HK-2 (cell line): ENCODE data around the gene RAB35.

Experiments
- DNase-seq: peaks from one replicate; pipeline ENCODE4 v3.0.0-alpha.2; 2018; ENCODE audit not compliant: unreplicated experiment

Gene RAB35

DNA sequence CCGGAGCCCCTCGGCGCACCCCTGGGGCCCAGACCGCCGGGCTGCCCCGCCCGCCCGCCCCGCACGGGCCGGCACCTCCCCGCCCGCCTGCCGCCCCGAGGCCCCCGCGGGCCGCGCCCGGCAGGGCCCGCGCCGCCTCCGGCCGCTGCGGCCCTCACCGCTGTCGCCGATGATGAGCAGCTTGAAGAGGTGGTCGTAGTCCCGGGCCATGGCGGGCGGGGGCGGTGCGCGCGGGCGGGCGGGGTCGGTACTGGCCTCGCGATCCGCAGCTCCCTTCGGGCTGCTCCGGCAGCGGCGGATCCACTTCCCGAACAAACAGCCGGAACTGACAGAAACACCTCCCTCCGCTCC is at the start of gene RAB35:
RAB35 (minus strand) TSS at position 313 of the 351 bp plus-strand sequence; CDS start at position 210, 103 bp downstream.
- no peak for DNase-seq

DNA sequence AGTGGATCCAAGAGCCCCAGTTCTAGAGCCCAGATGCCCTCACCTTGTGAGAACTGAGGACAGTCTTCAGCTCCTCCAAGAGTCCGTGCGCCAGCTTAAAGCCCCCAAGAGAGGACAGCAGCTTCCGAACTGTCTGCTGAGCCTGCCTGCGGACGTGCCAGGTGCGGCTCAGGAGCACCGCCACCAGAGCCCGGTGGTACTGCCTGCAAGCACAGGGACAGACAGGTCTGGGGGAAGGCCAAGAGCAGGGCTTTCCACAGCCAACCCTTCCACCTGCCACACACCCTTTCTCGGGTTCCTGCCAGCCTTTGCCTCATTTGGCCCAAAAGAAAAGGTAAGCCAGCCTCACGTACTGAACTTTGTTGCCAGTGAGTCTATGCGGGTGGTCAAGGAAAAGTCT is 47.7 kb upstream of the RAB35 start:
- DNase-seq = no peak

DNA sequence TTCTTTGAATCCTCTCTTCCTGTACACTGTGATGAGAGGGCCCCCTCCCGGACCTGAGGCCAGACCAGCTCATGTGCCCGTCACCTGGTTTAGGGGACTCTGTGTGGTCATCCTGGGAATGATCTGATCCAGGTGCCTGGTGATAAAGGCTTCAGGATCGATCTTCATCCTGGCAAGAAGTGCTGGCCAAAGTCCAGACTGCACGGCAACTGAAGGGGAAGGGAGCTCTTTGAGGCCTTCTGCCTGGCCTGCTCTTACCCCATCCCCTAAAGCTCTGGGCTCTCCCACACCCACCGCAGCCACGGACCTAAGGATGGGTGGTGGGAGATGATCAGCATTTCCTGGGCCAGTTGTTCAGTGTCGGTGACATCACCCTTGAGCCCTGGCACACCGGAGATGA is 46.2 kb upstream of the RAB35 start:
- DNase-seq = no peak

DNA sequence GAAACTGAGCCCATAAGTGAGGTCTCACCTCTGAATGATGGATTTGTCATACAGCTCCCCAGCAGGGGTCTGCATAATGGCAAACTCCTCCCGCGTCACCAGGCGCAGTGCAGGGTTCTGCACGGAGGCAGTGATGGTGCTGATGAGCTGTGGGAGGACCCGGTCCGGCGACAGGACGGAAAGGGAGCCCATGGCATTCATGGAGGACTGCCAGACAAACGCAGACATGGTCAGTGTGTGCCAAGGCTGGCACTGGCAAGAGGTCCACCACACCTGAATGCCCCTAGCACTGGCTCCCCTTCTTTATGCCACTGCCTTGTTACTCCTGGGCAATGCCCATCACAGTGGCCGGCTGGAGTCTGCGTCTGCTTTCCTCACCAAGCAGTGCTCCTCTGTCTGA is 45.3 kb upstream of the RAB35 start:
- no peak for DNase-seq

DNA sequence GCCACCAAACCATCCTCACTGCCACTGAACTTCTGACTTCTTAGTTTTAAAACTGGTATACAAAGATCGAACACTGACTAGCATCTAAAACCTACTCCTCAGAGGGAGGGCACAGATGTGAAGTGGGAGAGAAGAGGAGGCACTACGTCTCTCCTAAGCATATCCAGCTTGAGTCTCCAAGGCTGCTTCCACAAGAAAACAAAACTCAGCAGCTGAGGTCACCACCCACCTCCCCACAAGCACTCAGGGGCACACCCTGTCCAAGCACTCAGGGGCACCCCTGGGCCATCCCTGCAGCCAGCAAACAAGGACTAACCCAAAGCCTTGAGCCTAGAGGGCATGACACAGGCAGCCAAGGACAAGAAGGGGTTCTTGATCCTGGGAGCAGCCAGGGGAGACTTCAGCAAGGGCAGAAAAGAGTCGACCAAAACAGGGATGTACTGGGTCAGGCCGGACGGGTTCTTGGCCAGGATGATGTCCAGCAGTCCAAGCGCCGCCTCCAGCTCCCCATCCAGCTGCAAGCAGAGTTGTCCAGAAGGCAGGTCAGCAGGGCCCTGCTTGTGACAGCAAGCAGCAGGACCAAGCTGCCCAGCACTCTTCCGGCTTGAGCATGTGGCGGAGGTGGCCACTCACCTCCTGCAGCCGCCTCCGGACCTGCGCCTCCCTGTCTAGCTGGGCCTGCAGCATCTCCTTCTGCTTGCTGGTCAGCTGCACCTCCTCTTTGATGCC is 43.1 kb upstream of the RAB35 start:
- DNase-seq = no peak

DNA sequence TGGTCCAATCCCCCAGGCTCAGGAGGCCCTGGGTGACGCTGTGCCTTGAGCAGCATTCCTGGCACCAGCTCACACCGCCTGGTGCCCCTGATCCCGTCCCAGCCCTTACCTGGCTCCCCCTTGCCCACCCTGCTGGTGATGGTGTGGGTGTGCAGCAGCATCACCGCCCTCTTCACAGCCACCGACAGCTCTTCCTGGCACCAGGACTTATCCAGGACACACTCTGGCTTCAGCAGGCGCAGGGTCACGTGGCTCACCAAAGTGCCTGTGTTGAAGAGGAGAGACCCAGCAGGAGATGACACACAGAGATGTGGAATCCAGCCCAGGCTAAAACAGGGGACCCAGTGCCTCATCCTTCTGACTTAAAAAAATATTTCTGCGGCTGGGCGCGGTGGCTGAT is 41.8 kb upstream of the RAB35 start:
- DNase-seq = no peak

DNA sequence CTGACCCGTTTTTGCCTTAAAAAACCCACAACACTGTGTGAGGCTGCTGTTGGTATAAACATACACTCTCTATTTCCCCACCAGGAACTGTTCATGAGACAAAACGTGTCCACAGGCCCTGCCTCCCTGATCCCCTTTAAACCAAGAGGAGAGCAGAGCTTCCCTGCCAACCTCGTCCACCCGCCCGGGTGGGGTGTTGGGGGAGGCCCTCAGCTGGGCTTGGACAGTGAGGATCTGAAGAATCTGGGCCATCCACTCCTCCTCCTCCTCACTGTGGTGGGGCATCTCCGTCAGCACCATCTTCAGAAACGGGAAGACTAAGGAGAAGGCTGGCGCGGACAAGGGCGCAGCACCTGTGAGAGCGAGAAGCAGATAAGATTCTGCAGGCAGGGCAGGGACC is 41.1 kb upstream of the RAB35 start:
- DNase-seq = no peak

DNA sequence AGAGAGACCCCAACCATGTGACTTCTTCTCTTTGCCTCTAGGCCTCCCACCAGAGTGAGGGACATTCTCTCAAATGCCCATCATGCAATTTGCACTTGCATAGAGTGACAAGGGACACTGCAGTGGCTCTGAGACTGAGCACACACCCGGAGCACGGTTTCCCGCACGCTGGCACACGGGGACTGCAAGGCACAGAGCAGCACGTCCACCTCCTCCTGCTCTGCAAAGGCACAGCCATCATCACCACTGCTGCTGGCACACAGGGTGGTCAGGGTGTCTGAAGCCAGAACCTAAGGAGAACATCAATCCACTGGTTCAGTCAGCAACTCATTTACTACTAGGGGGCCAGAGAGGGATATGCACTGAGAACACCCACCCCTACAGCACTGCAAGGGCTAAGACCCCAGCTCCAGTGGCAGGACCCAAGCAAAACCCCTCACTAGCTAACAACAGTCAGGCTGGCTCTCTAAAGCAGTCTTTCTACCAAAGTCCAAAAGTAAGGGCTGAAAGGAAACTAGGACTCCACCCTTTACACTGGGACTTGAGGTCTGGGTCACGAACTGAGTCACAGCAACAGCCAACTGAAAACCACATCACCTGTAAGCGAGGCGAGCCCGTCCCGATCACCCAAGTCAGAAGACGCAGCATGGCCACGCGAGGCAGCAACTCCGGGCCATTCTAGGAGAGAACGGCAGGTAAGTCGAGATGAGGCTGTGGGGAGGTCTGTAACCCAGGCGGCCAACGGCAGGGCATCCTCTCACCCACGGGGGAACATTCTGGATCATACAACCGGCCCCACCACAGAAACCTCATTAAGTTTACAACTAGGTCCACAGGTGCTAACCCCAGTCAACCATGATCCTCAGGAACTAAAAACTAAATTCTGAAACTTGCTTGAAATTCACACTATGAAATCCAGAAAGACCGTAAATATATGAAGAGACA is 40.0 kb upstream of the RAB35 start:
- no peak for DNase-seq

DNA sequence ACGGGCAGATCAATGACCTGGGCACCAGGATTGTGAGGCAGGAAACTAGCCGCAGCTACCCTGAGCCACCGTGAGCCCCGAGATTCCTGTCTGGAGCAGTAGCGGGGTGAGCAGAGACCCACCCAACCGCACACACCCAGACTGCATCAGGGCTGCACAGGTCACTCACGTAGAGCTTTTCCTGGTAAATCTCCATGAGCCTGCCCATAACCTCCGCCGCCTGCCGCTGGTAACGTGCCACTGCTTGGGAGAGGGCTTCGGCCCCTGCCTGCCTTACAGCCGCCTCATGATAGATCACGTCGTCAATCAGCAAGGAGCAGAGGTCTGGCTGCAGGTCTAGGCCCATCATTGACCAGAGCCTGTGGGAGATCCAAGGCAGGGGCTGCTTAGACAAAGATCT is 38.5 kb upstream of the RAB35 start:
- DNase-seq = no peak

DNA sequence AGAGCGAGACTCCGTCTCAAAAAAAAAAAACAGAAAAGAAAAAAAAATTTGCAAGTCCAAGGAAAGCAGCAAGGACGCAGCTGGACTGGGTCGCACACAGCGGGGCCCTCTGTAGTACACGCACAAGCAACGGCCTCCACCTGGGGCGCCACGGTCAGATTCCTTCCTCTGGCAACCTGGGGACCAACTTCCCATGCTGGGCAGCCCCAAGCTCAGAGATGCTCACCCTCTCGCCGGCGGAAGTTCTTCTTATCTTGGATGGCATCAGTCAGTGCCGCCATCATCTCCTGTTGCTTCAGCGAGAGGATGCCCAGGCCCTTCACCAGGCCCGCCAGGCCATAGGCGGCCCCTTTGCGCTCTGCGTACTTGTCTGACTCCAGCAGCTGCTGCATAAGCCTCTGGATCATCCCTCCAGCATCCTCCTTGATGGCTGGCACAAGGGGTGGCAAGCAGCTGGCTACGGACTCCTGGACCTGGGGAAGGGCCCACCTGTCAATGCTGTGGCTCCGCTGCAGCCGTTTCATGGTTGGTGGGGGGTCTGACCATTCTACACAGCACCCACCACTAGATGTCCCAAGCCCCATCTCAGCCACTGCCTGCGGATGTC is 34.5 kb upstream of the RAB35 start:
- DNase-seq = no peak

DNA sequence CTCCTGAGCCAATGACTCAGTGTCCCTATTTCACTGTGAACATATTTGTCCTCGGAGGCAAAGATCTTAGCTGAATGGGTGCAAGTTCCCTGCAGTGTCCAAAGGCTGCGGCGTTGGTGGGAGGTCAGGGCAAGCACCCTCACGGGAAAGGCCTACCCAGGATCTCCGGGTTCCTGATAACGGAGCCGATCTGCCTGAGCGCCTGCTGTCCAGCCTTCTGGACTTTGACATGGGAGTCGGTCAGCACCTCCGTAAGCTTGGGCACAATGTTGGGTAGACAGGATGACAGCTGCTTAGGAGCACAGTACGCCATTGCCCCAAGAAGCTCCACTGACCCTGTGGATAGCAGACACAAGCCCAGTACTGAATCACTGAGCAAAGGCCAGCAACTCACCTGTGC is 31.5 kb upstream of the RAB35 start:
- no peak for DNase-seq

DNA sequence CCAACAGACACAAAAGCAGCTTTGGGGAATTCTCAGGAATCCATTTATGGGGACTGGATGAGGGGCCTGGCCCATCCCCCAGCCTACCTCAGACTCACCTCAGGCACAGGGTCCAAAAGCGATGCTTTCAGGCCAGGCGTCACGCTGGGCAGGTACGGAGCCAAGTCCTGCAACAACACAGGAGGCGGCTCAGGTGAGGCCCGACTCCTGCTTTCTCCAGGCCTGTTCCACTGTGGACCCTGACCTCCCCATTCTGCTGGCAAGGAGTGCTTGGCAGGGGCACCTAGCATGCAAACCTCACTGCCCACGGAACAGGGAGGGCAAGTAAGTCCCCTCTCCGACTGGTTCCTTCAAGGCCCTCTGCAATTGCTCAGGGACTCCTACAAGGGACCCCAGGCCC is 28.6 kb upstream of the RAB35 start:
- no peak for DNase-seq

DNA sequence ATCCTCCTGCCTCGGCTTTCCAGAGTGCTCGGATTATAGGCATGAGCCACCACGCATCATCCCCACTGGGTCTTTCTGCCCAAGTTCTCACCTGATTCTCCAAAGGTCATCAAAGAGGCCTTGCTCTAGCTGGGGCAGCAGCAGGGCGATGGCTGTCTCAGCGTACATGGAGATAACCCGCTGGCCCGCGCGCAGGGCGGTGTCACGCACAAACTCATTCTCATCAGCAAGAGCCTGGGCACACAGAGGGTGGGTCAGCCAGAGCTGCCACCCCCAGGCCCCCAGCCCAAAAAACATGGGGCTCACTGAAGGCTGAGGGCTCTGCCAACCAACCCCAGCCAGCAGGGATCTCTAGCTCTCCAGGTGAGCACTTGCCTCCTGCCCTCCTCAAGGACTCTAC is 27.7 kb upstream of the RAB35 start:
- no peak for DNase-seq

DNA sequence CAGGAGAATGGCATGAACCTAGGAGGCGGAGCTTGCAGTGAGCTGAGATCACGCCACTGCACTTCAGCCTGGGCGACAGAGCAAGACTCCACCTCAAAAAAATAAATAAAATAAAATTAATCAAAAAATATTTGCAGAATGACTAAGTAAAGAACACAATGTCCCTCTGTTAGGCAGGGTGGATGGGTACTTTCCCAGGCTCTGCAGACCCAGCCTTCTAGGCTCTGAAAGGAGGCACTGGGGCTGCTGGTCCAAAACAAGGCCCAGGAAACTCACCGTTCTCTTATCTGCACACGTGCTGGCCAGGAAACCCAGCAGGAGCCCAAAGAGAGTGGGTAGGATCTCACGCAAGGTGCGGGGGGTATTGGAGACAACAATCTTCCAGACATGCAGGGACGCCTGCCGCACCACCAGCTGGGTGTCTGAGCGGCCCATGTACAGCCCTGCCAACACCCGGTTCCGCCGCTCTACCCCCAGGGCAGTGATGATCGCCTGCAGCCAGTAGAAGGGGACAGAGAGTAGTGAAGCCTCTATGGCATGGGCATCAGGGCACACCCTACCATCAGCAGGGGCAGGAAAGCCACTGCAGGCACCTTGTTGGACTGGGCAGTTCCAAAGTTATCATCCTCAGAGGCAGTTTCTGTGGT is 25.8 kb upstream of the RAB35 start:
- no peak for DNase-seq

DNA sequence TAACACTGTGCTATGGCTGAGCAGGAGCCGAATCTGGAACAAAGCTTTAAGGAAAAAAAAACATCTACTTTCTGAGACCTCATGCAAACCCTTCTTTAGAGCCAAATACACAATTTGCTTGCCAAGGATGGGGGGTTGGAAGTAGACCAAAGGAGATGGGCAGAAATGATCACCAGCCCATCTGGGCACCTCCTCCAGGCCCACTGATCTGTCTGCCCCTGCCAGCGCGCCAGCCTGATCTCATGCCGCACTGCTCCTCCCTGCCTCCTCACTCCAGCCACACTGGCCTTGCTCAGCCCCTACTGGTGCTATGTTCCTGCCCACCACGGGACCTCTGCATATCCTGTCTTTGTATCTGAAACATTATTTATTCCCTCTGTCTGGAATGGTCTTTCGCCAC is 24.8 kb upstream of the RAB35 start:
- no peak for DNase-seq

DNA sequence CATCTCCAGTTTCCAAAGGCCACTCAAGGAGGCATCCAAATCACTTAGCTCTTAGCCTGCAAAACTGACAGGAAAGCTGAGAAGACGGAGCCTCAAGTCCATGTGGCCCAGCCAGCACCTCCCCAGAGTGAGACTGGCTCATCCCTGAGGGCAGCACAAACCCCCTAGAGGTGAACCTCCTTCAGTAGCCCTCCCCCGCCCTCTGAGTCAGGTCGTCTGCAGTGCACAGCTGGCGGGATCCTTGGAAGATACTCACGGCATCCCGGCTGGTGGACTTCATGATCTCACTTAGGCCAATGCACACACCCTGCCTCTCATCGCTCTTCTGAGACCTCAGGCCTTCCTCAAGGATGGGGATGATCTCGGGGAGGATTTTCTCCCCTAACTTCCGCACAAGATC is 24.1 kb upstream of the RAB35 start:
- DNase-seq = no peak

DNA sequence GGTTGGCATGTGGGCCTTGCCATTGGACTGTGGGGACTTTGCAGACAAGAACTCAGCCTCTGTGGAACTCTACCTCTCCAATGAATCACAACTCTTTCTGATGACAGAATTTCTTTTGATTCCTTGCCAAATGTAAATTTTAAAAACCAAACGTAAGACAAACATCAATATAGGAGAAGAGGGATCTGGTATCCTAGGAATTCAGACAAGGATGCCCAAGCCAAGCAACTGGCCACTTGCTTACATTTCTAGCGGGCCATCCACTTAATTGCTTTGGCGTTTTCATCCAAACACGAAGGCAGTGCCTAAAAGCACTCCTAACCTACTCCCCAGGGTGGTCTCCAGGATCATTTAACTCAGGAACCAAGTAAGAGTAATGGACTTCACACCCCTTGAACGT is 23.4 kb upstream of the RAB35 start:
- no peak for DNase-seq

DNA sequence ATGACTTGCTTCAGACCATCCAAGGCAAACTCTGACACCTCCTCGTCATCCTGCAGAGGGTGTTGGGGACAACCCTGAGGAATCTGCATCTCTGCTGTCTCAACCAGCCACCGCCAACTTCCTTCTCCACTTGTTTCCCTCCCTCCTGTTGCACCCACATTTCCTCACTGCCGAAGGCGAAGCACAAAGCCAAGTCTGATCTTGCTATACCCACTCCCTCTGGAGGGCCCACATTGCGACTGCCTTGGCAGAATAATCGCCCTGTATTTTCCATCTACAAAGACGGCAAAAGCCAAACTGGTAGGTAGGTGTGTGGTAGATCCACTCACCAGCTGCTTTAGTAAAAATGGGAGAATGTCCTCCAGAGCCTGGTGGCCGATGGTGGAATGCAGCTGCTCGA is 21.8 kb upstream of the RAB35 start:
- no peak for DNase-seq

DNA sequence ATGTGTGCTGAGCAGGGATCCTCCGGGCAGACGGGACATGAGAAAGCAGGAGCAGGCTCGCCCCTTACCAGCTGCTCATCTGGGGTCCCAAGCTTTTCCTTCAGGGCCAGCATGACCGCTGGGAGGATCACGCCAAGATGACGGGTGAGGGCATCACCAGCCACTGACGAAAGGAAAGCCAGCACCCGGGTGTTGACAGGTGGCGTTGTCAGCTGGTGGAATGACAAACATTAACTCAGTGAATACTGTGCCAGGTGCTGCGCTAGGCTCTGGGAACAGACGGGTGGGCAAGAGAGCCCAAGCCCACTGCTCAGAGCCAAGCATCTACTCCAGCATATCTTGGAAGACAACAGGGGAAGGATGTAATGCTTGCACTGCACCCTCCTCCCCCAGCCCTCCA is 21.3 kb upstream of the RAB35 start:
- DNase-seq = no peak

DNA sequence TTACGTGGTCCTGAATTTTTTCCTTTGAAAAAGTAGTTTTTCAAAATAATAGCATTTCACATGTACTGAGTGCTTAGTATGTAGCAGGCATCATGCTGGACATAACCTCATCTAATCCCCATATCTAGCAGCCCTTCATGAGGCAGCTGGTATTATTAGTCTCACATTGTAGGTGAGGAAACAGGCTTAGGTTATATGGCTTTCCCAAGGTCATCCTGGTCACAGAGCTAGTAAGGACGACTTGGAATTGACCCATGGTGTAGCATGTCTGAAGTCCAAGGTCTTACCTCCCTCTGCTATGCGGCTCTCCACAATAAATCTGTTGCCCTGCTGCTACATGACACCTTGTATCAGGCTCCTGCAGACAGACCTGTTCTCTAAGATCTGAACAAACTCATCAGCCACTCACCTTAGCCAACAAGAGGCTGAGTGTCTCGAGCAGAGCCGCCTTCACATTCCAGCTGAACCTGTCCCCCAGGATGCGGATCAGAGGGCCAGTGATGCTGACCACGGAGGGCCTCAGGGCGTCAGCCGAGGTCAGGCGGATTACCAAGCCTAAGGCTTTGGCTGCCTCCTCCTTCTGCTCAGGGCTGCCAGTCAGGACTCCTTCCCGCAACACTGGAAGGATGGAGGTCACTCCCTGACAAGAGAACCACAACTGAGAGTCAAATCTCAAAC is 19.7 kb upstream of the RAB35 start:
- DNase-seq = no peak

DNA sequence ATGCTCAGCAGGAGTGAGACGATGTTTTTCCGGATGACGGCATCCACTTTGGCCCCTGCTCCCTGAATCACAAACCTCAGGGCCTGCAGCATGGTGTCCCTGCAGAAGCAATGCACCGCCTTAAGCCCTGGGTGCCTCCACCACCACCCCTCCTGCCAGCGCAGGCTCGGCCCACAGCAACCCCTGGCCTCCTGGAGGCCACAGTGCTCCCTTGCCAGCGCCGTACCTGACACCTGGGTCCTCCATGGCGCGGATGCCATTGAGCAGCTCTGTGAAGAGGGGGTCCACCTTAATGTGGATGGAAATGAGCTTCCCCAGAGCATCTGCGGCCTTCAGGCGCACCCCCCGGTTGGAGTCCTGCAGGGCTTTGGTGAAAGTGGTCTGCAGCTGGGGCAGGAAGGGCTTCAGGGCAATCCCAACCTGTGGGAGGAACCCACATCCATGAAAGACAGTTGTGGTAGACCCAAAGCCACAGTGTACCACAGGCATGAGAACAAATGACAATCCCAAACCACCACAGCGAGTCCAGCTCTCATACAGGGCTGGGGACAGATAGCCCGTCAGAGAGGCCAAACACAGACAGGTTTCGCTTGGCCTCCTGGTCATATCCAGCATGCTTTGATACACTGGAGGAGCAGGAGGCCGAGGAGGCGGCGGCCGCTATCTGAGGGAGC is 17.9 kb upstream of the RAB35 start:
- DNase-seq = no peak
